HCT116 (cell line): Measurements from ENCODE around the gene SH2D2A. TPM values are rescaled to one million over a fixed set of nuclear protein-coding genes. Genes with fewer than 3 reads are reported as not detected.

ENCODE experiments used
- ATAC-seq: fragments of 200-7000 bp; cut with Tn5 transposase; 2 replicates; pipeline ENCODE4 v1.9.1; 2020; ENCODE audit warnings: mild to moderate bottlenecking, moderate library complexity
- BruUV-seq: library from RNA; stranded (reverse); fragments of 400-500 nt; replicated peaks from 2 replicates; lab custom pipeline; 2021; lab: Mats Ljungman, UMichigan
- CTCF ChIA-PET: fragments of 300-600 bp; sonication (Branson Sonifier 250); formaldehyde crosslinking; loops from one replicate; lab custom pipeline; 2021; ENCODE audit warnings: antibody characterized with exemption; lab: Charles Lee
- POLR2A ChIA-PET: fragments of 300-600, 350-600 bp; sonication (Branson Sonifier 250); formaldehyde crosslinking; loops from one replicate; lab custom pipeline; 2021; ENCODE audit warnings: antibody characterized with exemption; lab: Charles Lee
- RAD21 ChIA-PET, 2 experiments: fragments of 300-600 bp; sonication (Branson Sonifier 250); formaldehyde crosslinking; loops; one replicate each; lab custom pipeline; 2023; ENCODE audit warnings: low total read pairs in 2 of 2; ENCODE audit not compliant: uncharacterized antibody in 2 of 2, unreplicated experiment in 2 of 2, low non-redundant PET in 1 of 2; lab: Charles Lee
- DNase-seq: peaks from one replicate; pipeline ENCODE4 v3.0.0-alpha.2; 2010; ENCODE audit warnings: low read depth, low spot score
- H2AFZ ChIP-seq: fragments of 200-600 bp; shearing (Covaris generic), sonication (generic); 2 replicates; pipeline ENCODE4 v1.6.1; 2017; ENCODE audit warnings: low read depth, mixed run types, mixed read lengths, antibody characterized with exemption, low read length; ENCODE audit not compliant: poor library complexity, severe bottlenecking
- H3K27ac ChIP-seq: 2 replicates; pipeline ENCODE4 v1.5.1; 2012; ENCODE audit warnings: low read depth, low read length
- H3K27me3 ChIP-seq: fragments of 200-600 bp; sonication (generic); 2 replicates; pipeline ENCODE4 v1.6.1; 2016; ENCODE audit warnings: mixed run types, low read length, mixed read lengths; ENCODE audit not compliant: insufficient read depth
- H3K36me3 ChIP-seq, 2 experiments: fragments of 200-500 bp in 1 of 2; fragments of 200-600 bp in 1 of 2; sonication (Bioruptor generic) in 1 of 2; sonication (generic) in 1 of 2; 2 replicates each; pipeline versions ENCODE4 v1.5.1 to v1.6.1; 2014 to 2016; ENCODE audit warnings: low read length in 2 of 2, inconsistent platforms in 1 of 2, mixed read lengths in 1 of 2, mixed run types in 1 of 2; ENCODE audit not compliant: insufficient read depth in 2 of 2, control insufficient read depth in 1 of 2
- H3K4me1 ChIP-seq, 2 experiments: fragments of 200-600 bp in 1 of 2; sonication (generic) in 1 of 2; 2 replicates each; pipeline versions ENCODE4 v1.5.1 to v1.6.1; 2012 to 2017; ENCODE audit warnings: low read length in 2 of 2, inconsistent platforms in 1 of 2, mild to moderate bottlenecking in 1 of 2, mixed read lengths in 1 of 2, mixed run types in 1 of 2, moderate library complexity in 1 of 2; ENCODE audit not compliant: insufficient read depth in 2 of 2, control insufficient read depth in 1 of 2
- H3K4me2 ChIP-seq: fragments of 200-600 bp; sonication (generic); 2 replicates; pipeline ENCODE4 v1.6.1; 2017; ENCODE audit warnings: mixed run types, low read length, mixed read lengths
- H3K4me3 ChIP-seq, 2 experiments: fragments of 200-600 bp in 1 of 2; sonication (generic) in 1 of 2; replicated peaks in 1 of 2; 2 replicates each; pipeline ENCODE4 v1.5.1; 2011 to 2016; ENCODE audit warnings: low read length in 2 of 2, control low read depth in 1 of 2, low read depth in 1 of 2, mild to moderate bottlenecking in 1 of 2, mixed read lengths in 1 of 2, mixed run types in 1 of 2
- H3K79me2 ChIP-seq: fragments of 200-600 bp; sonication (generic); 2 replicates; pipeline ENCODE4 v1.6.1; 2017; ENCODE audit warnings: mild to moderate bottlenecking, mixed run types, low read length, moderate library complexity, mixed read lengths; ENCODE audit not compliant: insufficient read depth
- H3K9ac ChIP-seq: fragments of 200-600 bp; sonication (generic); 2 replicates; pipeline ENCODE4 v1.6.1; 2016; ENCODE audit warnings: low read length, mixed read lengths
- H3K9me2 ChIP-seq: fragments of 200-600 bp; sonication (generic), shearing (Covaris generic); 2 replicates; pipeline ENCODE4 v1.6.1; 2017; ENCODE audit warnings: mixed run types, mild to moderate bottlenecking, moderate library complexity; ENCODE audit not compliant: insufficient read depth
- H3K9me3 ChIP-seq, 2 experiments: fragments of 200-500 bp in 1 of 2; fragments of 200-600 bp in 1 of 2; sonication (Bioruptor generic) in 1 of 2; sonication (generic) in 1 of 2; 2 replicates each; pipeline ENCODE4 v1.6.1; 2014 to 2017; ENCODE audit warnings: low read length in 2 of 2, mixed read lengths in 2 of 2, inconsistent platforms in 1 of 2, low read depth in 1 of 2, mild to moderate bottlenecking in 1 of 2, mixed run types in 1 of 2, moderate library complexity in 1 of 2; ENCODE audit not compliant: control insufficient read depth in 1 of 2, insufficient read depth in 1 of 2
- H4K20me1 ChIP-seq: fragments of 200-600 bp; sonication (generic), shearing (Covaris generic); 2 replicates; pipeline ENCODE4 v1.6.1; 2017; ENCODE audit warnings: mixed run types, mild to moderate bottlenecking, moderate library complexity; ENCODE audit not compliant: insufficient read depth
- ATF3 ChIP-seq: IDR thresholded peaks from 2 replicates; pipeline ENCODE4 v1.6.1; 2012
- CBX3 ChIP-seq: IDR thresholded peaks from 2 replicates; pipeline ENCODE4 v1.6.1; 2012; ENCODE audit warnings: low read depth
- CEBPB ChIP-seq: IDR thresholded peaks from 2 replicates; pipeline ENCODE4 v1.6.1; 2012; ENCODE audit warnings: low read depth
- CTCF ChIP-seq, 3 experiments: fragments of 200-600 bp in 1 of 3; sonication (generic) in 1 of 3; IDR thresholded peaks in 2 of 3; conservative IDR thresholded peaks in 1 of 3; 2 replicates each; pipeline ENCODE4 v1.5.1; 2012 to 2017; ENCODE audit warnings: low read depth in 2 of 3, low read length in 2 of 3, antibody characterized with exemption in 1 of 3, borderline replicate concordance in 1 of 3, control low read depth in 1 of 3, mild to moderate bottlenecking in 1 of 3, mixed read lengths in 1 of 3, mixed run types in 1 of 3, moderate library complexity in 1 of 3; ENCODE audit not compliant: insufficient read depth in 1 of 3
- EGR1 ChIP-seq: IDR thresholded peaks from 2 replicates; pipeline ENCODE4 v1.6.1; 2012; ENCODE audit warnings: low read depth
- ELF1 ChIP-seq: IDR thresholded peaks from 2 replicates; pipeline ENCODE4 v1.6.1; 2012; ENCODE audit warnings: low read depth, borderline replicate concordance
- EZH2 ChIP-seq: fragments of 200-600 bp; sonication (generic); IDR thresholded peaks from 2 replicates; pipeline ENCODE4 v1.6.1; 2017; ENCODE audit warnings: antibody characterized with exemption, mixed run types
- EZH2phosphoT487 ChIP-seq: fragments of 200-600 bp; IDR thresholded peaks from 2 replicates; pipeline ENCODE4 v1.6.1; 2018; ENCODE audit warnings: antibody characterized with exemption, borderline replicate concordance
- FOSL1 ChIP-seq: IDR thresholded peaks from 2 replicates; pipeline ENCODE4 v1.6.1; 2012; ENCODE audit warnings: low read depth
- JUND ChIP-seq: IDR thresholded peaks from 2 replicates; pipeline ENCODE4 v1.6.1; 2012
- MAX ChIP-seq: IDR thresholded peaks from 2 replicates; pipeline ENCODE4 v1.6.1; 2012
- POLR2A ChIP-seq: IDR thresholded peaks from 2 replicates; pipeline ENCODE4 v1.7.0; 2011; ENCODE audit warnings: borderline replicate concordance; ENCODE audit not compliant: insufficient read depth, insufficient read length; ENCODE audit errors: extremely low read depth
- POLR2AphosphoS5 ChIP-seq: IDR thresholded peaks from 2 replicates; pipeline ENCODE4 v1.6.1; 2011; ENCODE audit warnings: mild to moderate bottlenecking, low read depth, low read length, moderate library complexity
- ZBTB33 ChIP-seq: IDR thresholded peaks from 2 replicates; pipeline ENCODE4 v1.6.1; 2011; ENCODE audit warnings: mild to moderate bottlenecking, low read length, moderate library complexity; ENCODE audit not compliant: insufficient replicate concordance; ENCODE audit errors: extremely low read depth
- ZFX ChIP-seq: fragments of 450-650 bp; IDR thresholded peaks from 2 replicates; pipeline ENCODE4 v1.6.1; 2017
- ZNF274 ChIP-seq: fragments of 200-500 bp; sonication (Bioruptor generic); IDR thresholded peaks from 2 replicates; pipeline ENCODE4 v1.6.1; 2014; ENCODE audit warnings: mild to moderate bottlenecking, low read depth, low read length, inconsistent platforms
- intact Hi-C: fragments of 100-400 bp; cut with micrococcal nuclease; formaldehyde crosslinking; loops from 2 replicates; pipeline ENCODE4 v1.10.0; 2022
- total RNA-seq: library from RNA; stranded (reverse); gene quantifications from one replicate; pipeline ENCODE4 v1.2.1, GENCODE V29; 2021; ENCODE audit not compliant: unreplicated experiment

The SH2D2A gene
- total RNA-seq, 1 experiment from 2014 or later, result 4.8 TPM

- TF ChIP-seq ZNF274 (no peak), POLR2A (no peak), MAX (no peak)
Measured at GRCh38 chr1:156772222-156772621, 44.4 kb downstream of the SH2D2A start (continued).

- H3K79me2 ChIP-seq, result peaks cover 73% of the 10 kb centered on the region
- TF ChIP-seq EZH2phosphoT487, result no peak
- TF ChIP-seq EZH2, result no peak
- TF ChIP-seq JUND, result no peak
- no peak for TF ChIP-seq CTCF (IDR thresholded peaks at IDR 0.05 in 2 of 3, conservative IDR thresholded peaks at IDR 0.05 in 1 of 3; ENCODE audit: borderline replicate concordance in 1 of 3, insufficient read depth in 1 of 3, low read depth in 2 of 3, low read length in 2 of 3)
- no peak for TF ChIP-seq ZFX
- no peak for TF ChIP-seq FOSL1
- no peak for TF ChIP-seq EGR1
- TF ChIP-seq MAX, result no peak
- no peak for TF ChIP-seq POLR2AphosphoS5
- no peak for TF ChIP-seq ATF3
- no peak for TF ChIP-seq CEBPB
- no peak for TF ChIP-seq ELF1
- no peak for TF ChIP-seq CBX3
- TF ChIP-seq ZBTB33, result no peak
- TF ChIP-seq, all 23 proteins: peak for 0
- no TSS peak for BruUV-seq
- Histone ChIP-seq H3K27ac (peak overlapping the region; percentile 85), H3K4me1 (peaks cover 13 to 19% of the 10 kb centered on the region in 2 experiments), H3K9me3 (no peaks in the 10 kb centered on the region), H3K4me2 (peak overlapping the region; percentile 95), H4K20me1 (no peaks in the 10 kb centered on the region), H3K36me3 (peaks cover 4 to 22% of the 10 kb centered on the region in 2 experiments; a peak in 2 of 4 replicates), H3K27me3 (no peaks in the 10 kb centered on the region), H3K9ac (peak overlapping the region; percentile 98), H3K9me2 (no peaks in the 10 kb centered on the region), H3K4me3 (peak overlapping the region; percentile 74 to 95), H2AFZ (no peak overlapping the region)
- ChIA-PET CTCF (interaction anchor here (6.4 kb wide), 1 partner anchor 42 kb away, joined by 51 read pairs; the partner anchor contains the start of genes ISG20L2 and METTL25B), RAD21 (no interaction called here), POLR2A (no interaction called here)
- no peak for ATAC-seq
- DNase-seq, result no peak
- intact Hi-C loops, result loop anchor here (5.0 kb wide), 1 partner anchor 81 kb away; no protein-coding TSS in a partner anchor
Measured at GRCh38 chr1:156768610-156769295, 47.9 kb downstream of the SH2D2A start.
